ENCODE measurements around the gene CXCL12.

Gene CXCL12

DNA sequence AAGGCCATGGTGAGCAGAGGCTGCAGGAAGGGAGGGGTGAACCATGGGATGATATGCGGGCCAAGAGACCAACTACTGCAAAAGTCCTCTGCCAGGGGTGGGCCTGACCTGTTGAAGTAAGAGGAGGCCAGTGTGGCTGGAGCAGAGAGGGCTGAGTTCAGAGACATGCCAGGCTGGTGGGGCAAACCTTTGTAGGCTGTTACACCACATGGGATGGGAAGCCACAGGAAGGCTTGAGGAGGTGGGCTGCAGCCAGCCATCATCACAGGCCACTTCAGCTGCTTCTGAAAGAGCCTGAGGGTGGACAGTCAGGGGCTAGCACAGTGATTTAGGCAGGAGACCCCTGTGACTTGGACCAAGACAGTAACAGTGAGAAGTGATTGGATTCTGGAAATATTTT lies 20.3 kb downstream of the CXCL12 start:
- no peak for DNase-seq (ENCODE audit: low read depth in 2 of 2, low spot score in 1 of 2)

DNA sequence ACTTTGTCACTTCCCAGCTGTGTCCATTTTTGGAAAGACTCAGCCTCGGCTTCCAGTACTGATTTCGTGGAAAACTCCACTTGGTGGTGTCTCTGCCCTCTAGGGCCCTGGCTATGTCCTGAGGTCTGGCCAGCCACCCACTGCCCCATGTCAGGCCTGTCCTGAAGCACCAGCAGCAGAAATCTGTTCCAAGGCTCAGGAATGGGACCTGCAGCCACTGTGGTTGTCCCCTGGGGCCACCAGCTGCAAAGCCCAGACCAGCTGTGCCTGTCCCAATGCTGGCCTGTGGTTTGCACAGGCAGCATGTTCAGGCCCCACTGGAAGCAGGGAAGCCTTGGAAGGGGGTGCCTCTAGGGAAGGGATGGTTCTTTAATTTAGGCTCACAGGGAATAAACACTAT lies 21.2 kb downstream of the CXCL12 start:
- DNase-seq (ENCODE audit: low read depth in 2 of 2, low spot score in 1 of 2): no peak

DNA sequence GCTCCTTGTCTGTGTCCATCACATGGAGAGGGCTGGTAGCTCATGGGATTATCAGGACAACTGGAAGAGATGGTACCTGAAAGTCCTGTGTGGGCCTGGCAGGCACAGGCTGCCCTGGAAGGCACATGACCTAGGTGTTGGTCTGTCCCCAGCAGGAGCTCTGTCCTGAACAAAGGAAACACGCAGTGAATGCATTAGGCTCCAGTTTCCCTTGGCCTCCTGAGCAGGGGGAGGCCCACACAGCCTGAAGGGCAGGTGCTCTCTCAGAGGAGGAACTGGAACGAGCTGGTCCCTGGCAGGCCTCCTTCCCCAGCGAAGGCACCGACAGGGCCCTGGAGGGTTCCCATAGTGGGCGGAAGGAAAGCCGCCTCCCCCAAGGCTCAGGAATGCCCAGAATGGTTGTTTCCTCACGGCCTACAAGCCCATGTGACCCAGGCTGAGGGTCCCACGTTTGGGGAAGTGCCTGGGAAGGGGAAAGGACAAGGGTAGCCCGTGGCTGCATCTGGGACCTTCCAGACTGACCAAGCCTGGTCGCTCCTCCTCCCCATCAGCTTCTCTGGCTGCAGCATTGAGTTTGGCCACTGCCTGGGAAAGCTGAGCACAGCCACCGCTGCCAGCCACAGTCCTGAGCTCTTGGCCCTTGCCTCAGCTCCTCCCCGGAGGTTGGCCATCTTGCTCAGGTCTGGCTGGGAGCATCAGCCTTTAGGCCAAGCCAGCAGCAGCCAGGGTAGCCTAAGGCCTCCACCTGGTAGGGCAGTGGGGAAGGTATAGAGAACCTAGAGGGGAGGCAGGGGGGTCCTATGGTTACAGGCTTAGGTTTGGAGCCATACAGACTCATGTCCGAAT lies 21.8 kb downstream of the CXCL12 start:
- no peak for DNase-seq (ENCODE audit: low read depth in 2 of 2, low spot score in 1 of 2)

DNA sequence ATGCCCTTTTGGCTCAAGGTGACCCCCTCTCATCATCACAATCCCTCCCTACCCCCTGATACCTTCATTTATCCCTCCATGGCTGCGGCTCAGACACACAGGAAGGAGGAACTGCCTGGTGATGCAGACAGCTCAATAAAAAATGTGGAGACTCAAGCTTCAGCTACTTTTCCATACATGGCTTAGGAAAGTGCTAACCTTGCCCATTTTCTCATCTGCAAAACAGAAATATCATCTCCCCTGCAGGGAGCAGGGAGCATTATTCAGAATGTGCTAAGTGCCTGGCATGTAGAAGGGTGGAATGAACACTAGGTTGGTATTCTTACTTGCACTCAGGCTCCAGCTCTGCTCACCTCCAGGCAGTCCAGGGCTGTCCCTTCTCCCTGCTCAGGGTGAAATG lies 23.8 kb downstream of the CXCL12 start:
- no peak for DNase-seq (ENCODE audit: low read depth in 2 of 2, low spot score in 1 of 2)

DNA sequence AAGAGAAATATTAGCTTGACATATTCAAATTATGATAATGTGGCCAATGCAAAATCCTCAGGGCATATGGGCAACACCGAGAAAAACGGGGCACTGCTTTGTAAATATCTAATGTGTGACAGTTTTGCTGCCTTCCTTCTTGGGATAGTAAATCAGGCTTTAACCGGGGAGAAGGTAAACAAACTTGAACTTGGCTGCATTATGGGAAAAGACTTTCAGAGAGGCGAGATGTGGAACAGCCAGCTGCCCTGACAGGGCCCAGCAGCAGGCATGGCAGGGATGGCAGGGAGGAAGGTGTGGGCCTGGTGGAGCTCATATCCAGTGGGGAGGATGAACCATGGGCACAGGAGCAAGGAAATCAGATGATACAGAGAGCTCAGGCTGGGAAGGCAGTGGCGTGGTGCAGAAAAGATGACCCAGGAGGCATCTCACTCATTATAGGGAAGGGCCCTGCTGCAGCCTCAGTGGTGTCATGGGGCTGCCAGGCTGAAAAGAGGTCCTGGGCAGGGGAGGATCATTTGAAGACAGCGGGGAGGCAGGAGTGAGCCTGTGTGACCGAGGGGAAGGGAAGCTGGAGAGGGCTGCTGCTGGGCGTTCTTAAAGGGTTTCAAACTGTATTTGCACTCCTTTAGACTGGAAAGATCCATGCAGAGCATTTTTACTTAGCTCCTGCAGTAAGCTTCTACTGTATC lies 26.7 kb downstream of the CXCL12 start:
- DNase-seq (ENCODE audit: low read depth in 2 of 2, low spot score in 1 of 2): no peak

DNA sequence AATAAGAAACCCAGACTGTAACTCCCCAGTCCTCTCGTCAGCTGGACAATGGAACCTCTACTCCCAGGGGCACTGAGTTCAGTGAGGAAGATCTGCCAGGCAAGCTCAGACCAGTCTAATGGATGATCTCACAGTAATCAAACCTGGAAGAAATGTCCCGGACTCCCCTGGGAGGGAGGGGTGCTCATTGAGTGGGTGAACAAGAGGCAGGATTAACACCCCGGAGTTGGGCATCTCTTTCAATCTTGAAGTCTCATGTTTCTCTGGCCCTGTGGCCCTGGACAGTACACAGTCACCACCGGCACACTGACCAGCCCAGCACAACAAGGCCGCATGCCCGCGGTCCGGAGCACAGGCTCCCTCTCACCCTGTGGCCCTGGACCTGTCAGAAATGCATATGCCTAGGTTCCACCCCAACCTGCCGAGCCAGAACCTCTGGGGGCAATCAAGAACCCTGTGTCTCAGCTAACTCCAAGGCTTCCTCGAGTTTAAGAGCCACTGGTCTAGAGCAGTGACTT lies 27.8 kb downstream of the CXCL12 start:
- no peak for DNase-seq (ENCODE audit: low read depth in 2 of 2, low spot score in 1 of 2)

DNA sequence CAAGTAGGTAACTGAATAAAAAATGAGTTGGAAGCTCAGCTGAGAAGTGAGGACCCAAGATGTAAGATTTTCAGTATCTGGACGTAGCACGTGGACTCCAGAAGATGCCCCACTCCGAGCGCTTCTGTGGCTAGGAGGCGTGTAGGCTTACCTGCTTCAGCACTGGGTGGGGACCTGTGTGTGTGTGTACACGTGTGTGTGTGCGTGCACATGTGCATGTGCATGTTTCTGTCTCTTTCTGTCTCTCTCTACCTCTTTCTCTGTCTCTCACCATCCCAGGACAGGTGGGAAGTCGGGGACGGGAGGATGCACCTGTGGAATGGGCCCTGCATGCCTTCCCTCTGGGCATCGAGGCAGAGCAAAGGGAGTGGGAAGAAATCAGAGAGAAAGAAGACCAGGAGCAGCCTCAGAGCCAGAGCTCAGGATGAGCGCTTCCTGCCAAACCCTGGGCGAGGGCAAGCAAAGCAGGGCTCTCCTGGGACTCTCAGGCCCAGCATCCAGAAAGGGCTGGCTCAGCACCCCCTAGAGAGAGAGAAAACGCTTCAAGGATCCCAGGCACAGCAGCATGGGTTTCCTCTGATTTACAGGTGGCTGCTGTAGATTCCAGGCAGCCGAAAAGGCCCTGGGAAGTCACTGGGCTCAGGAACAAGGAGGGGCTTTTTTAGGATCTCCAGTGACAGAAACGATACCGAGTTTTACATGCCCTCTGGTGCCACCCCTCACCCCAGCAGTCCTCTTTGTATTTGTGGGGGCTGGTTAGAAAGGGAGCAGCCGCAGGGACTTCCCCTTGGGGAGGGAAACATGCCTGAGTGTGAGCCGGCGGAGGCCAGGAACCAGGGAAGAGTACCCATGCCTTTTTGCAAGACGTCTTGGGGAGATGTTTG lies 28.5 kb downstream of the CXCL12 start:
- DNase-seq (ENCODE audit: low read depth in 2 of 2, low spot score in 1 of 2): no peak

DNA sequence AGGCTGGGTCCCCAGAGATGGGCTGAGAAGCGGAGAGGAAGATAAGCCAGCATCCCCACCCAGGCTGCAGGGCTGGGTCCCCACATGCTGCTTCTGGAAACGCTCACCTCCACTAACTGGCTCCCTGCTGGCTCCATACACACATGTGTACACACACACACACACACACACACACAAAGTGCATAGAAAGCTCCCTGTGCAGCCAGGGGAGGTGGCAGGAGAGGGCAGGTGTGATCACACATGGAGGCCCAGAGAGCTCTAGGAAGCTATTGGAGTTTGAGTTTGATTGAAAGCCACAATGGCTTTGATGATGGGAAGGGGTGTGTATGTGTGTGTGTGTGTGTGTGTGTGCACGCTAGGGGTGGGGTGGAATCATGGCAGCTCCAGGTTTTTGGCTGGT lies 29.3 kb downstream of the CXCL12 start:
- DNase-seq (ENCODE audit: low read depth in 2 of 2, low spot score in 1 of 2): no peak

DNA sequence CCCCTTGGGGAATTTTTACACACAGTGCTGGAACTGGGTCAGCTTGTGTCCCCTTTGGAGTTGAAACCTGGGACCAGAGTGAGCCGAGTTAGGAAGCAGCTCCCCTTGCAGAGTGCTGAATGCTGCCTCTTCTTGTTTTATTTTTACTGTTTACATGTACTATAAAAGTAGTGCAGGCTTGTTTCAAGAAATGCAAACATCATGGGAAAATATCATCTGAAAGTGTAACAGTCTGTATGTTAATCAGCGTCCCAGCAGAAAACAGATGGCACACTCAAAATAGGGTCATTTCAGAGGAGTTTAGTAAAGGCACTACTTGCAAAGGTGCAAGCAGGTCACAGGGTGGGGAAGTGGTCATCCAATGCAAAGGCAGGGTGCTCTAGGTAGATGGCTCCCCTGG lies 30.1 kb downstream of the CXCL12 start:
- no peak for DNase-seq (ENCODE audit: low read depth in 2 of 2, low spot score in 1 of 2)

DNA sequence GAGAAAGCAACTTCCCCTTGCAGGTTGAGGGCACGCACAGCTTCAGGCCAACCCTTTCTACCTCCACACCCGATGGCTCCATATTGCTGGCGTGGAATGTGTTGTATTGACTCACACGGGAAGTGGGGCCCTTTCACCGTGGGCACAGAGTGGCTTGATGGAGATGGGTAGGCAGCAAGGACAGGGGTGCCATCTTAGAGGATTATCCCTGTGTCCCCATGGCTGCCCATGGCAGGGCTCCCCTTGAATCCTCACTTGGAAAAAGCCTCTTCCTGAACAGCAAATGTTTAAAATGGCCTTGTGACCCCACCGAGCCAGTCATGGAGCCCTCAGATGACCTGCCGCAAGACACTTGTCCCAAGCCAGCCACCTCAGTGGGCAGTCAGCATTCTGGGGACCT lies 31.2 kb downstream of the CXCL12 start:
- no peak for DNase-seq (ENCODE audit: low read depth in 2 of 2, low spot score in 1 of 2)

DNA sequence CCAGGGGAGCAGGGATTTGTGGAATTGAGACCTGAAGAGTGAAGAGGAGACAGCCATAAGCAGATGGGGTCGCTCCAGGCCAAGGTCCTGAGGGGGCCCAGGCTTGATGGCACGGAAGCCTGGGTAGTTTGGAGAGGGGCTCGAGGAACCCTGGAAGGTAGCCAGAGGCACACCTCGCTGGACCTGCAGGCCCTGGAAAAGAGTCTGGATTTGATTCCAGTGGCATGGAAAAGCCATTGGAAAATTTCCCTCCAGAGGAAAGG lies 31.8 kb downstream of the CXCL12 start:
- no peak for DNase-seq (ENCODE audit: low read depth in 2 of 2, low spot score in 1 of 2)

DNA sequence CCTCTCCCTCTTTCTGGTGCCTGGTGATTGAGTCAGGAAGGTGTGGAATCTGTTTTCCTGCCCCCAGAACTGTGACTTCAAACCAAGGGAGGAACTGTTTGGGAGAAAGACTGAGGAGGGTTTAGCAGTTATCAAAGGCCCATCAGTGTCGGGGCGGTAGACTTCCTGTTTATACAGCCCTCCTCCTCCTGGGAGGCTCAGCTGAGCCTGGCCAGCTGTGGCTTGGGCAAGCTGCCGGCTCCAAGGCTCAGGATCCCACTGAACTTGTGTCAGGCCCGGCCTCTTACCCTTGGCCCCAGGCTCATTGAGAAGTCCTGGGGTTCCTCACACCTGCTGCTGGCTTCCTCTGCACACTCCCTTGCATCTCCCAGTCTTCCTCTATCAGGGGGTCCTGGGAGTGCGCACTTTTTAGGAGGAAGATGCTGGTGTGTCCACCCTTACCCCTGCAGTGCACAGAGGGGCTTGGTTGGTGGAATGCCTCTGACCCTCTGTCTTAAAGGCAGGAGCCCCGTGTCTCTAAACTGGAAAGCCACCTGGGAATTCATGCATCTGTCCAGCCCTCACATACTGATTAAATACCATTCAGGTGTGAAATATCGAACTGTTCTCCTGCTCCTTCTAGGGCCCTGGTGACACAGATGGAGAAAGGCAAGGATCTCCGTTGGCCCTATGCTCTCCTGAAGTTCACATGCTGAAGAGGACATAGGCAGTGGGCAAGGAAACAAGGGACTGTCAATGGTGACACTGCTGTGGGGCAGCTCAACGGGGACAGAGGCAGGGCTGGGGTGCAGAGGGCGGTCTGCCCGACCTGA lies 32.4 kb downstream of the CXCL12 start:
- no peak for DNase-seq (ENCODE audit: low read depth in 2 of 2, low spot score in 1 of 2)

DNA sequence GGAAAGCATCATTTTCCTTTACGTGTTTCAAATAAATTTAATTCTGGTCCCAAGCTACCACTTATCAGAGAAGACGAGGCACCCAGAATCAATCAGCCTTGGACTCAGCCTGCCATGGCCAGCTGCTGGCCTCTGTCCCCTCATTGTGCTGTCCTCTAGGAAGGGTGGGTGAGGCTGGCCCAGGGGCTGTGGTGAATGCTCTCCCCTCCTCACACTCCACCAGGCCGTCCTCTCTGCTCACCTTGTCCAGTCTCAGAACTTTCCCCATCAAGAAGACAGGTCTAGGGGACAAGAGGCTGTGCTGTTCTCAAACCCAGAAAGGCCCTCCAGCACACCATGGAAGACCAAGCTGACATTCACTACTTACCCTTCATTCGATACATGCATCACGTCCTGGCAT lies 36.4 kb downstream of the CXCL12 start:
- DNase-seq (ENCODE audit: low read depth in 2 of 2, low spot score in 1 of 2): no peak

DNA sequence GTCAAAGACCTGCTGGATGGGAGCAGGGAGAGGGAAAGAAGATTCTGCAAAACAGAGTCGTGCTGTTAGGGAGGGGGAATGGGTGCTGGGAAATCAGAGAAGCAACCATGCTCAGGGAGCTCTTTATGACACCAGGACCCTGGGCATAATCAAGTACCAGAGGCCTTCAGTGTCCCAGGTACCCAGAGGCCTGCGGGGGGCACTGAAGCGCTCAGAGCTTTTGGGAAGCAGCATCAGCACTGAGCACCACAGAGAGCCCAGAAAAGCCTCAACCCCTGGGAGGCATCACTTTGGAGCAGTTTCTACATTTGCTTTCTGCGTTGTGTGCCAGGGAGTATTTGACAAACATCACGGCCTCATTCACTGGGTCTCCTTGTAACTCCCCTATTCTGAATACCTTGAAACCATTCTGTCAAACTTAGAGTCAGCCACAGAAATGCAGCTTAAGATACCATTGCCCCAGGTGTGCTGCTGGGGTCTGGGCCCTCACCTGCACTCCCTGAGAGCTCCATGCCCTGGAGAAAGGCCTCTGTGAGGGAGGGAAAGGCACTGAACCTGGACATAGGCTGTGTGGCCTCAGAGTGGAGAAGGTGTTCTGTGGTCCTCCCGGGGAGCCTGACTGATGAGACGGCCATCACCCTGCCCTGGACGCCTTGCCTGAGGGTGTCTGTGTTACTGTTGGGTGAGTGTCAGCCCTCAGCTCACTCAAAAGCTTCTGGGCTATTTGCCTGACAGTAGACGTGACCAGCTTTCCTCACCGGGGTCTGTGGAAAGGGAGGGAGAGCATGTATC lies 37.1 kb downstream of the CXCL12 start:
- DNase-seq (ENCODE audit: low read depth in 2 of 2, low spot score in 1 of 2): no peak

DNA sequence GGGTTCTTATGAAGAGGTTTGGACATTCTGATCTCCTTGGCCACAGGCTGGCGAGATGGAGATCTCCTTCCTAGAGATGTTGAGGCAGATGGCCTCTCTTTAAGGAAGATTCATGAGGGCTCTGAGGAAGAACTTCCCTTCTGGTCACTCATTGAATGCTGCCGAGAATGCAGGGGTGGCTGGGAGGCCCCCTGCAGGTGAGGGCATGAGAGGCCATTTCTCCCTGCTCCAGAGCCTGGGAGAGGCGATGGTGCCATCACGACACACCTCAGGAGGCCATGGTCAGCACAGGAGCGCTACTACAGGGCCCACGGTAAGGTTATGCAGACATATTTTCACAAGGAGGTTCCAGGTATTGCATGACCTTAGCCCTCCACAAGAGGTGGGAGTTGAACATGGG lies 40.2 kb downstream of the CXCL12 start:
- no peak for DNase-seq (ENCODE audit: low read depth in 2 of 2, low spot score in 1 of 2)

DNA sequence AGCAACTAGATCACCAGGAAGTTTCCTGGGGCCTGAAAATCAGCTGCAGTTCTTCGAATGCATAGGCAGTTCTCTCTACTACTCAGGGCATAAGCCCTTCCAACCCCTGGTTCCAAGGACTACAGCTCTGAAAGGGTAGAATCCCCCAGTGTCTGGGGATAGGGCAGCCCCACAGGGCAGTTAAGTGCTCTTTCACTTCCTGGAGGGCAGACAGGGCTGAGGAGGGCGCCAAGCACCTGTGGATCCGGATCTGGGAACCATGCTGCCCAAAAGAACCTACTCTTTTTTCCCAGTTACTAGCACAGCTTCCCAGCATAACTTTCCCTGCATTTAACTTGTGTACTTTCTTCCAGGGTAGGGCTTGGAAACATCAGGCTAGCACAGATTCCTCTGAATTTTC lies 41.1 kb downstream of the CXCL12 start:
- DNase-seq (ENCODE audit: low read depth in 2 of 2, low spot score in 1 of 2): no peak

DNA sequence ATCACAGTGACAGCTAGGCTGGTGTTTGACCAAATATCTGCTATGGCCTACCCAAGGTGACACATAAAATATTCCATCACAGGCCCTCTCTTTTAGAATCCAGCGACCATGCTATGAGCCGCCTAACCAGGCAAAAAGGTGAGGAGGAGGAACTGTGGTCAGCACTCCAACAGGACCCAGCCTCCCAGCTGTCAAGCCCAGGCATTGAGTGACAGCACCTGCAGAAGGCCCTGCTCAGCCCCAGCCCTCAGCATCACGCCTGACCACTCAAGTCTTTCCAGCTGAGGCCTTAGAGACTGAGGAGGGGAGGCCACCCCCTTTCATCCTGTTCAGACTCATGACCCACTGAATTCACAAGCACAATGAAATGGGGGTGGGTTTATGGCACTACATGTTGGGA lies 43.0 kb downstream of the CXCL12 start:
- no peak for DNase-seq (ENCODE audit: low read depth in 2 of 2, low spot score in 1 of 2)

DNA sequence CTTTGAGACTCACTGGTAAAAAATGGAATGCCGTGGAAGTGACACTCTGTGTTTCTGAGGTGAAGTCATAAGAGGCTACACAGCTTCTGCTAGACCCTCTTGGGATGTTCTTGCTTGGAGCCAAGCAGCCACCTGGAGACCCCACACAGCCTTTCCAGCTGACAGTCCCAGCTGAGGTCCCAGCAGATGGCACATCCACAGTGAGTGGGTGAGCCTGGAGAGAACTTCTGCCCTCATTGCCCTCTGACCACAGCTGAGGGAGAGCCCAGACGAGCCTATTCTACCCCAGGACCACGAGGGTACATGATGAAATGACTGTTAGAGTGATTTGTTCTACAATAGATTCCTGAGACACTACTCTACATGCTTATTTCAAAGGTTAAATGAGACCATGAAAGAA lies 44.3 kb downstream of the CXCL12 start:
- no peak for DNase-seq (ENCODE audit: low read depth in 2 of 2, low spot score in 1 of 2)

DNA sequence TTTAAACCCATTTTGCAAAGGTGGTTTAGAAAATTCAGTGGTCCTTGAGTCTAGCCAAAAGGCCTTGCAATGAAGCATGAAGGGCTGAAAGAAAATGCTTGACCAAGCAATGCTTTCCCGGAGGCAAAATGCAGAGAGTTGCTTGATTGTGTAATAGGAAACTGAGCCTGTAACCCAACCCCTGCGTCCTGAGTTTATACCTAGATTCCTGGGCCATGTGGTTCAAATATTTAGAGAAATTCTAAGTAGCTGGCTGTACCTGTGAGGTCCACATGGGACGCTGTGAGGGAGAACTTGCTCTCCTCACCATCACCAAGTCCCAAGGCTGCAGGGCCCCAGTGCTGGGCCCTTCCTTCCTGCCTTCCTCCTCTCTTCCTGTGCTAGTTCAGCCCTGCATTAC lies 45.7 kb downstream of the CXCL12 start:
- DNase-seq (ENCODE audit: low read depth in 2 of 2, low spot score in 1 of 2): no peak

DNA sequence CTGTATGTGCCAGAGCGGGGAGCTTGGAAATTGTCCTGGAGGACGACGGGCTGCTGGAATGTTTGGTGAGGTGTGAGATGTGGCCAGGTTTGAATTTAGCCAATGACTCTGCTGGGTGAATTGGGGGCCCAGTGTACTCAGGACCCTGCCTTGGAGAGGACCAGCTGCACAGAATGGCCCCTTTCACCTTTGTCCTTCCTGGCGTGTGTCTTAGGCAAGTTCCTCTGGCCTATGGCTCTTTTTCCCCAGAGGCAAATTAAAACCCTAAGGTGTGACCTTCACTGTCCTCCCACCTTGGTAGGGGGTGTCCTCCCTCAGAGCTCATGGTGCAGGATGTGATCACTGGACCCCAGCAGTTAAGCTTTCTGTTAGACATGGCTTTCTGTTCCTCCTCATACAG lies 47.8 kb downstream of the CXCL12 start:
- DNase-seq (ENCODE audit: low read depth in 2 of 2, low spot score in 1 of 2): no peak
